Subcutaneous abdominal adipose tissue (tissue), 5 donors: ENCODE results near the gene TPI1.

ENCODE experiments used
- H3K27ac ChIP-seq: one replicate; pipeline ENCODE4 v1.7.0; 2013; ENCODE audit warnings: low read depth, mild to moderate bottlenecking, inconsistent platforms, low read length, moderate library complexity
- H3K27me3 ChIP-seq, 5 donors: one replicate each; pipeline ENCODE4 v1.7.0; 2013; ENCODE audit warnings: low read length in 5 of 5, inconsistent platforms in 1 of 5; ENCODE audit not compliant: control insufficient read depth in 5 of 5, insufficient read depth in 4 of 5
- H3K36me3 ChIP-seq, 5 donors: one replicate each; pipeline ENCODE4 v1.7.0; 2013; ENCODE audit warnings: low read length in 5 of 5; ENCODE audit not compliant: control insufficient read depth in 5 of 5, insufficient read depth in 5 of 5
- H3K4me1 ChIP-seq, 5 donors: one replicate each; pipeline ENCODE4 v1.7.0; 2013; ENCODE audit warnings: low read length in 5 of 5, mild to moderate bottlenecking in 3 of 5, moderate library complexity in 1 of 5; ENCODE audit not compliant: control insufficient read depth in 5 of 5, insufficient read depth in 5 of 5
- H3K4me3 ChIP-seq, 5 donors: one replicate each; pipeline ENCODE4 v1.7.0; 2013; ENCODE audit warnings: low read length in 5 of 5, low read depth in 1 of 5
- H3K9ac ChIP-seq, 5 donors: one replicate each; pipeline ENCODE4 v1.7.0; 2013; ENCODE audit warnings: low read length in 5 of 5, mild to moderate bottlenecking in 4 of 5, moderate library complexity in 3 of 5
- H3K9me3 ChIP-seq, 5 donors: one replicate each; pipeline ENCODE4 v1.7.0; 2013; ENCODE audit warnings: low read length in 5 of 5; ENCODE audit not compliant: control insufficient read depth in 5 of 5
- donor health status: healthy.
- donor health status: healthy.
- donor health status: healthy.
- donor health status: healthy.
- donor health status: healthy.

TPI1 gene

DNA sequence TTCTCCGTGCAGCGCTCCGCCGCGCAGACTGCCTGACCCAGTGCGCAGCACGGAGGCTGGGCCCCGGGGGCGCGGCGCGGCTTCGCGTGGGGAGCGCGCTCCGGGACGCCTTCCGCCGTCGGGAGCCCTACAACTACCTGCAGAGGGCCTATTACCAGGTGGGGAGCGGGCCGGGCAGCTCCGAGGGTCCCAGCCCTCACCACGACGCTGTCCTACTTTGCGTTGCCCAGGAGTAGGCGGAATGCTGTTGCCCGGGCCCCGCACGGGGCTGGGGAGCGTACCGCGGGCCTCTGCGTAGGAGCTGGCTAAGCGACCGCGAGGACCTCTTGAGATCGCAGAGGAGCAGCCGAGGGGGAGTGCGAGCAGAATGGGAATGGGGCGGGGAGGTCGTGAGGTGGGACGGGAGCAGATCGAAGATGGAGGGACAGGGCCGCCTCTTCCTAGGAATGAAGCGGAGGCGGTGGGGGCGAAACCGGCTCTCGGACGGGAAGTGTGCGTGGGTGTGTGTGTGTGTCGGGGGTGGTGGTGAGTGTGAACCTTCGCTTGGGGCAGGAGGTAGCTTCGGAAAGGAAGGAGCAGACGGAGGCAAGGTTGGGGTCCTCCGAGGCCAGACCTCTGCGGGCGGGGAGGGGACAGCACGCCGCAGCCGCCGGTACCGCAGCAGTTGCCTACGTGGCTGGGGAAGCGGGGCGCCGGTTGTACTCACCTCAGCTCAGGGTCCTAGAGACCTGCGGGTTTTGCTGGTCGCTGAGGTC, 38.4 kb upstream of the TPI1 start:
- H3K9me3 ChIP-seq = no peaks in the 10 kb centered on the region
- H3K27me3 ChIP-seq = peaks cover 32 to 45% (median 40%) of the 10 kb centered on the region in 5 donors
- peak overlapping the region; percentile 27 to 79 (median 71) for H3K4me3 ChIP-seq
- peaks cover 0 to 35% (median 21%) of the 10 kb centered on the region in 5 donors for H3K4me1 ChIP-seq
- H3K9ac ChIP-seq = peak overlapping the region in 4 of 5 donors; percentile 36 to 72 (median 60)
- H3K27ac ChIP-seq = peak overlapping the region; percentile 23
- H3K36me3 ChIP-seq = peaks cover 0 to 2% (median 0%) of the 10 kb centered on the region in 5 donors

DNA sequence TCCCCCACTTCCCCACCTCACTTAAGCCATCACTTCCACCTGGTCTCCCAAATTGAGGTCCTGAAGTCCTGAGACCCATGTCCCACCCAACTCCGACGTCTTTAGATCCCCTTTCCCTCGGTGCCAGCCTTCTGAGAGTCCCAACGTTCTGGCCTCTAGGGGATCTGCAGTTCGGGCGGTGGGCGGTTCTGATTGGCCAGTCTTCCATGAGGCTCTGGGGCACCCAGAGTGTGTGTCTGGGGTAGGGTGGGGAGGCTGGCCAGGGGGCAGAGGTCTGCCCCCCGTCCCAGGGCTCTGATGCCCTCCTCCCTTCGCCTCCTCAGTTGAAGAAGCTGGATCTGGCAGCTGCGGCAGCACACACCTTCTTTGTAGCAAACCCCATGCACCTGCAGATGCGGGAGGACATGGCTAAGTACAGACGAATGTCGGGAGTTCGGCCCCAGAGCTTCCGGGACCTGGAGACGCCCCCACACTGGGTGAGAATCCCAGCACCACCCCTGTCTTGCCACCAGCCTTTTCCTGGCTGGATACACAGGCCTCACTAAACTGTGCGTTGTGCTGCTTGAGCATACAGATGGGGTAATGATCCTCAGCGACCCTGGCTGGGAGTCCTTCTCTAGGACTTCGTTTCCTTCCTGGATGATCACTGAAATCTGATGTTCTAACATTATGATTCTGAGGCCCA, 37.7 kb upstream of the TPI1 start:
- no peaks in the 10 kb centered on the region for H3K9me3 ChIP-seq
- peak overlapping the region in 3 of 5 donors; percentile 20 to 64 (median 39) for H3K9ac ChIP-seq
- H3K36me3 ChIP-seq = peaks cover 0 to 2% (median 0%) of the 10 kb centered on the region in 5 donors
- H3K27ac ChIP-seq = peak overlapping the region; percentile 23
- H3K4me3 ChIP-seq = peak overlapping the region; percentile 27 to 79 (median 71)
- H3K4me1 ChIP-seq = peaks cover 0 to 35% (median 21%) of the 10 kb centered on the region in 5 donors
- H3K27me3 ChIP-seq = peaks cover 32 to 40% (median 37%) of the 10 kb centered on the region in 5 donors

GRCh38 chr12:6830286-6830890, 36.9 kb upstream of the TPI1 start:
- peaks cover 26 to 33% (median 30%) of the 10 kb centered on the region in 5 donors for H3K27me3 ChIP-seq
- H3K27ac ChIP-seq = no peak overlapping the region
- H3K4me3 ChIP-seq = no peak overlapping the region
- H3K9me3 ChIP-seq = no peaks in the 10 kb centered on the region
- H3K9ac ChIP-seq = no peak overlapping the region
- H3K36me3 ChIP-seq = peaks cover 0 to 2% (median 0%) of the 10 kb centered on the region in 5 donors
- peaks cover 0 to 35% (median 20%) of the 10 kb centered on the region in 5 donors for H3K4me1 ChIP-seq

DNA sequence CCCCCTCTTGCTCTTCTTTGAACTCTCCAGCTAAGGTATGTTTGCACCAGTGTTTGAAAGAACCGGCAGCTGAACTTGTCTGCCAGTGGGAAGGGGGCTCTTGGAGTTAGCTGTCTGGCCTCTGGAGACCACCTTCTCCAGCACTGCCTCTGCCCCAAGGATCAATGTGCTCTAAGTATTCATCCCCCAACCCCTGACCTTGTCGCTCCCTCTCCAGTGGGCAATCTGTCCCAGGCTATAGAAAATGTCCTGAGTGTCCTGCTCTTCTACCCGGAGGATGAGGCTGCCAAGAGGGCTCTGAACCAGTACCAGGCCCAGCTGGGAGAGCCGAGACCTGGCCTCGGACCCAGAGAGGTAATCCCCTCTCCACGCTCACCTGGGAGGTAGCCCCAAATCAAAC, 36.3 kb upstream of the TPI1 start:
- Histone ChIP-seq H3K9ac (no peak overlapping the region), H3K9me3 (no peaks in the 10 kb centered on the region), H3K36me3 (peaks cover 0 to 2% (median 0%) of the 10 kb centered on the region in 5 donors), H3K27me3 (peaks cover 23 to 33% (median 26%) of the 10 kb centered on the region in 5 donors), H3K27ac (no peak overlapping the region), H3K4me3 (no peak overlapping the region), H3K4me1 (peaks cover 2 to 35% (median 16%) of the 10 kb centered on the region in 5 donors)

DNA sequence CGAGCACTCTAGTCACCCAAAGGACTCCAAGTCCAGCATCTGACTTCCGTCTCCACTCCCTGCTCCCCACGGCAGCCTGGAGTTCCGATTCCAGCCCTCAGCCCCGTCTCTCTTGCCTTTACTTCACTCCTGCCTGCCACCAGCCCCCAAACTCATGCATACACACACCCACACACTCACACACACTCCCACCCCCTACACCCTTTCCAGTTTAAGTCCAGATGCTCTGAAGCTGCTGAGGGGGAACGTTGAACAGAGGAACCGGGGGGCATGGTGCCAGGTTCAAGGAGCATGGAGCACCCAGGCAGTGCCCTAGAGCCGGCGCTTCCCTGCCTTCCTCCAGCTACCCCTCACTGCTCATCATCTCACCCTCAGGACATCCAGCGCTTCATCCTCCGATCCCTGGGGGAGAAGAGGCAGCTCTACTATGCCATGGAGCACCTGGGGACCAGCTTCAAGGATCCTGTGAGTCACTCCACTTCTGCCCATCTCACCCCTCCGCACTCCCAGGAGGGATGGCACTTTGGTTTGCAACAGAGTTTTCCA, 35.8 kb upstream of the TPI1 start:
- Histone ChIP-seq H3K36me3 (peaks cover 0 to 2% (median 0%) of the 10 kb centered on the region in 5 donors), H3K9ac (no peak overlapping the region), H3K9me3 (no peaks in the 10 kb centered on the region), H3K4me1 (peaks cover 2 to 35% (median 16%) of the 10 kb centered on the region in 5 donors), H3K4me3 (no peak overlapping the region), H3K27me3 (peaks cover 18 to 33% (median 26%) of the 10 kb centered on the region in 5 donors), H3K27ac (no peak overlapping the region)

GRCh38 chr12:6832125-6832524, 35.2 kb upstream of the TPI1 start:
- H3K36me3 ChIP-seq = peaks cover 0 to 5% (median 0%) of the 10 kb centered on the region in 5 donors

GRCh38 chr12:6833189-6833890, 34.0 kb upstream of the TPI1 start:
- Histone ChIP-seq H3K9ac (no peak overlapping the region), H3K9me3 (no peaks in the 10 kb centered on the region), H3K36me3 (peaks cover 0 to 9% (median 2%) of the 10 kb centered on the region in 5 donors), H3K27me3 (peaks cover 11 to 22% (median 14%) of the 10 kb centered on the region in 5 donors), H3K4me1 (peaks cover 2 to 22% (median 12%) of the 10 kb centered on the region in 5 donors), H3K27ac (no peak overlapping the region), H3K4me3 (no peak overlapping the region)

More at GRCh38 chr12:6832125-6832524, 35.2 kb upstream of the TPI1 start:
- H3K9me3 ChIP-seq = no peaks in the 10 kb centered on the region
- no peak overlapping the region for H3K27ac ChIP-seq
- H3K4me3 ChIP-seq = no peak overlapping the region
- peaks cover 12 to 27% (median 21%) of the 10 kb centered on the region in 5 donors for H3K27me3 ChIP-seq
- peaks cover 2 to 31% (median 16%) of the 10 kb centered on the region in 5 donors for H3K4me1 ChIP-seq
- no peak overlapping the region for H3K9ac ChIP-seq

- Histone ChIP-seq H3K4me1 (peaks cover 2 to 12% (median 5%) of the 10 kb centered on the region in 5 donors), H3K27ac (no peak overlapping the region), H3K36me3 (peaks cover 0 to 16% (median 10%) of the 10 kb centered on the region in 5 donors), H3K27me3 (peaks cover 7 to 16% (median 8%) of the 10 kb centered on the region in 5 donors), H3K9me3 (no peaks in the 10 kb centered on the region), H3K9ac (no peak overlapping the region), H3K4me3 (no peak overlapping the region)
Measured at GRCh38 chr12:6834254-6834653, 33.1 kb upstream of the TPI1 start.

DNA sequence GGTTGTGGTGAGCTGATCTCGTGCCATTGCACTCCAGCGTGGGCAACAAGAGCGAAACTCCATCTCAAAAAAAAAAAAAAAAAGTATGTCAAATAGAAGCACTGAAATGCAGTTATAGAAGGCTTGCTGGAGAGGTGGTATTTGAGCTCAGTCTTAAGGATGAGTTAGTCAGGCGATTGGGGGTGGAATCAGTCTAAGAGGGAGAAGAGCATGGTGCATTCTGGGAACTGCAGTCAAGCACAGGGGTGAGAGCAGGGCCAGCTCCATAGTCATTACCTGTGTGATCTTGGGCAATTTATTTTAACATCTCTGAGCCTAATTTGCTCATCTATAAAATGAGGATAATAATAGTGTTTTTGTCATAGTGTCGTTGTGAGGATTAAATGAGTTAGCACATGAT, 32.5 kb upstream of the TPI1 start:
- Histone ChIP-seq H3K36me3 (peaks cover 0 to 20% (median 11%) of the 10 kb centered on the region in 5 donors), H3K4me3 (no peak overlapping the region), H3K4me1 (peaks cover 0 to 8% (median under 1%) of the 10 kb centered on the region in 5 donors), H3K9me3 (no peaks in the 10 kb centered on the region), H3K9ac (no peak overlapping the region), H3K27ac (no peak overlapping the region), H3K27me3 (peaks cover under 1 to 10% (median 3%) of the 10 kb centered on the region in 5 donors)
